ENCODE results near the gene ZNF787.
A peak's percentile ranks its signal among the peaks of the same experiment; 100 is the strongest.

The ZNF787 gene

GRCh38 chr19:56133858-56134653 is 13.0 kb upstream of the ZNF787 start:
- H3K4me1 ChIP-seq (ENCODE audit: control insufficient read depth, insufficient read depth, low read length), result peaks cover 28% of the 10 kb centered on the region
- H3K27me3 ChIP-seq (ENCODE audit: control insufficient read depth, insufficient read depth, low read length), result no peaks in the 10 kb centered on the region
- no peaks in the 10 kb centered on the region for H3K9me3 ChIP-seq (ENCODE audit: control insufficient read depth, insufficient read depth, low read depth, low read length)
- no peak overlapping the region for H3K4me3 ChIP-seq (ENCODE audit: low read depth, low read length)
- H3K36me3 ChIP-seq (ENCODE audit: control insufficient read depth, insufficient read depth, low read length), result no peaks in the 10 kb centered on the region
- no peak overlapping the region for H3K27ac ChIP-seq (ENCODE audit: low read depth, low read length)
- no peak overlapping the region for H3K9ac ChIP-seq (ENCODE audit: low read length)

- Histone ChIP-seq H3K27ac (ENCODE audit: low read depth, low read length) (no peak overlapping the region), H3K9ac (ENCODE audit: low read length) (peak overlapping the region; percentile 17), H3K4me3 (ENCODE audit: low read depth, low read length) (no peak overlapping the region)
Observed at GRCh38 chr19:56132316-56132822, 11.3 kb upstream of the ZNF787 start.

GRCh38 chr19:56131651-56132050 is 10.6 kb upstream of the ZNF787 start:
- H3K36me3 ChIP-seq (ENCODE audit: control insufficient read depth, insufficient read depth, low read length), result no peaks in the 10 kb centered on the region
- no peak overlapping the region for H3K4me3 ChIP-seq (ENCODE audit: low read depth, low read length)
- no peak overlapping the region for H3K9ac ChIP-seq (ENCODE audit: low read length)
- no peaks in the 10 kb centered on the region for H3K9me3 ChIP-seq (ENCODE audit: control insufficient read depth, insufficient read depth, low read depth, low read length)
- no peaks in the 10 kb centered on the region for H3K27me3 ChIP-seq (ENCODE audit: control insufficient read depth, insufficient read depth, low read length)
- H3K27ac ChIP-seq (ENCODE audit: low read depth, low read length), result no peak overlapping the region
- peaks cover 22% of the 10 kb centered on the region for H3K4me1 ChIP-seq (ENCODE audit: control insufficient read depth, insufficient read depth, low read length)

More at GRCh38 chr19:56132316-56132822, 11.3 kb upstream of the ZNF787 start:
- no peaks in the 10 kb centered on the region for H3K9me3 ChIP-seq (ENCODE audit: control insufficient read depth, insufficient read depth, low read depth, low read length)
- no peaks in the 10 kb centered on the region for H3K27me3 ChIP-seq (ENCODE audit: control insufficient read depth, insufficient read depth, low read length)
- no peaks in the 10 kb centered on the region for H3K36me3 ChIP-seq (ENCODE audit: control insufficient read depth, insufficient read depth, low read length)
- peaks cover 25% of the 10 kb centered on the region for H3K4me1 ChIP-seq (ENCODE audit: control insufficient read depth, insufficient read depth, low read length)

GRCh38 chr19:56130006-56130405 is 8.9 kb upstream of the ZNF787 start:
- no peak overlapping the region for H3K4me3 ChIP-seq (ENCODE audit: low read depth, low read length)
- H3K4me1 ChIP-seq (ENCODE audit: control insufficient read depth, insufficient read depth, low read length), result peaks cover 13% of the 10 kb centered on the region
- H3K27ac ChIP-seq (ENCODE audit: low read depth, low read length), result no peak overlapping the region
- no peaks in the 10 kb centered on the region for H3K9me3 ChIP-seq (ENCODE audit: control insufficient read depth, insufficient read depth, low read depth, low read length)
- no peaks in the 10 kb centered on the region for H3K36me3 ChIP-seq (ENCODE audit: control insufficient read depth, insufficient read depth, low read length)
- H3K27me3 ChIP-seq (ENCODE audit: control insufficient read depth, insufficient read depth, low read length), result no peaks in the 10 kb centered on the region
- H3K9ac ChIP-seq (ENCODE audit: low read length), result no peak overlapping the region

GRCh38 chr19:56126983-56127780 is 6.1 kb upstream of the ZNF787 start:
- no peak overlapping the region for H3K27ac ChIP-seq (ENCODE audit: low read depth, low read length)
- H3K4me1 ChIP-seq (ENCODE audit: control insufficient read depth, insufficient read depth, low read length), result 0 out of 2 replicates have a peak, but pooled peaks cover 4% of the 10 kb centered on the region
- no peaks in the 10 kb centered on the region for H3K27me3 ChIP-seq (ENCODE audit: control insufficient read depth, insufficient read depth, low read length)
- H3K9ac ChIP-seq (ENCODE audit: low read length), result no peak overlapping the region
- no peaks in the 10 kb centered on the region for H3K9me3 ChIP-seq (ENCODE audit: control insufficient read depth, insufficient read depth, low read depth, low read length)
- H3K4me3 ChIP-seq (ENCODE audit: low read depth, low read length), result no peak overlapping the region
- no peaks in the 10 kb centered on the region for H3K36me3 ChIP-seq (ENCODE audit: control insufficient read depth, insufficient read depth, low read length)

- H3K9me3 ChIP-seq (ENCODE audit: control insufficient read depth, insufficient read depth, low read depth, low read length), result no peaks in the 10 kb centered on the region
- peaks cover 8% of the 10 kb centered on the region; the same call in 1 of the 2 replicates for H3K4me1 ChIP-seq (ENCODE audit: control insufficient read depth, insufficient read depth, low read length)
- no peak overlapping the region for H3K27ac ChIP-seq (ENCODE audit: low read depth, low read length)
- H3K27me3 ChIP-seq (ENCODE audit: control insufficient read depth, insufficient read depth, low read length), result no peaks in the 10 kb centered on the region
- no peaks in the 10 kb centered on the region for H3K36me3 ChIP-seq (ENCODE audit: control insufficient read depth, insufficient read depth, low read length)
- no peak overlapping the region for H3K4me3 ChIP-seq (ENCODE audit: low read depth, low read length)
- no peak overlapping the region for H3K9ac ChIP-seq (ENCODE audit: low read length)
Observed at GRCh38 chr19:56125806-56126590, 4.9 kb upstream of the ZNF787 start.

GRCh38 chr19:56124578-56124977 is 3.5 kb upstream of the ZNF787 start:
- H3K9me3 ChIP-seq (ENCODE audit: control insufficient read depth, insufficient read depth, low read depth, low read length), result no peaks in the 10 kb centered on the region
- H3K4me1 ChIP-seq (ENCODE audit: control insufficient read depth, insufficient read depth, low read length), result peaks cover 13% of the 10 kb centered on the region
- no peaks in the 10 kb centered on the region for H3K27me3 ChIP-seq (ENCODE audit: control insufficient read depth, insufficient read depth, low read length)
- no peaks in the 10 kb centered on the region for H3K36me3 ChIP-seq (ENCODE audit: control insufficient read depth, insufficient read depth, low read length)
- no peak overlapping the region for H3K4me3 ChIP-seq (ENCODE audit: low read depth, low read length)
- no peak overlapping the region for H3K27ac ChIP-seq (ENCODE audit: low read depth, low read length)
- no peak overlapping the region for H3K9ac ChIP-seq (ENCODE audit: low read length)

- Histone ChIP-seq H3K9me3 (ENCODE audit: control insufficient read depth, insufficient read depth, low read depth, low read length) (no peaks in the 10 kb centered on the region), H3K36me3 (ENCODE audit: control insufficient read depth, insufficient read depth, low read length) (0 out of 2 replicates have a peak, but pooled peaks cover 5% of the 10 kb centered on the region), H3K9ac (ENCODE audit: low read length) (no peak overlapping the region), H3K27me3 (ENCODE audit: control insufficient read depth, insufficient read depth, low read length) (no peaks in the 10 kb centered on the region), H3K27ac (ENCODE audit: low read depth, low read length) (no peak overlapping the region), H3K4me3 (ENCODE audit: low read depth, low read length) (no peak overlapping the region), H3K4me1 (ENCODE audit: control insufficient read depth, insufficient read depth, low read length) (peaks cover 20% of the 10 kb centered on the region)
Observed at GRCh38 chr19:56123266-56123891, 2.3 kb upstream of the ZNF787 start.

- Histone ChIP-seq H3K9me3 (ENCODE audit: control insufficient read depth, insufficient read depth, low read depth, low read length) (no peaks in the 10 kb centered on the region), H3K4me3 (ENCODE audit: low read depth, low read length) (peak overlapping the region; percentile 95), H3K27me3 (ENCODE audit: control insufficient read depth, insufficient read depth, low read length) (no peaks in the 10 kb centered on the region), H3K9ac (ENCODE audit: low read length) (peak overlapping the region; percentile 99), H3K27ac (ENCODE audit: low read depth, low read length) (peak overlapping the region; percentile 98), H3K4me1 (ENCODE audit: control insufficient read depth, insufficient read depth, low read length) (peaks cover 23% of the 10 kb centered on the region), H3K36me3 (ENCODE audit: control insufficient read depth, insufficient read depth, low read length) (peaks cover 16% of the 10 kb centered on the region)
Observed at GRCh38 chr19:56120371-56121179, 520 bp downstream of the ZNF787 start.

GRCh38 chr19:56120002-56120370 is 1.1 kb downstream of the ZNF787 start:
- Histone ChIP-seq H3K27ac (ENCODE audit: low read depth, low read length) (peak overlapping the region; percentile 98), H3K4me3 (ENCODE audit: low read depth, low read length) (peak overlapping the region; percentile 95), H3K9ac (ENCODE audit: low read length) (peak overlapping the region; percentile 99), H3K36me3 (ENCODE audit: control insufficient read depth, insufficient read depth, low read length) (peaks cover 17% of the 10 kb centered on the region), H3K4me1 (ENCODE audit: control insufficient read depth, insufficient read depth, low read length) (peaks cover 26% of the 10 kb centered on the region), H3K9me3 (ENCODE audit: control insufficient read depth, insufficient read depth, low read depth, low read length) (no peaks in the 10 kb centered on the region), H3K27me3 (ENCODE audit: control insufficient read depth, insufficient read depth, low read length) (no peaks in the 10 kb centered on the region)

Data from HUES6 (cell line).